HT1080 (cell line): ENCODE measurements around the gene TEN1. TPM values are rescaled to one million over a fixed set of nuclear protein-coding genes. Genes with fewer than 3 reads are reported as not detected.

Experiments
- DNase-seq: peaks from one replicate; pipeline ENCODE4 v3.0.0-alpha.2; 2015; ENCODE audit warnings: low read depth
- total RNA-seq: library from RNA; depleted of rRNA; stranded (reverse); fragments of >200 nt; shearing (Covaris generic); gene quantifications from 2 replicates; pipeline ENCODE4 v1.2.3, GENCODE V29; 2014

The TEN1 gene
- total RNA-seq, 1 experiment from 2014 or later, result 23.8 TPM

DNA sequence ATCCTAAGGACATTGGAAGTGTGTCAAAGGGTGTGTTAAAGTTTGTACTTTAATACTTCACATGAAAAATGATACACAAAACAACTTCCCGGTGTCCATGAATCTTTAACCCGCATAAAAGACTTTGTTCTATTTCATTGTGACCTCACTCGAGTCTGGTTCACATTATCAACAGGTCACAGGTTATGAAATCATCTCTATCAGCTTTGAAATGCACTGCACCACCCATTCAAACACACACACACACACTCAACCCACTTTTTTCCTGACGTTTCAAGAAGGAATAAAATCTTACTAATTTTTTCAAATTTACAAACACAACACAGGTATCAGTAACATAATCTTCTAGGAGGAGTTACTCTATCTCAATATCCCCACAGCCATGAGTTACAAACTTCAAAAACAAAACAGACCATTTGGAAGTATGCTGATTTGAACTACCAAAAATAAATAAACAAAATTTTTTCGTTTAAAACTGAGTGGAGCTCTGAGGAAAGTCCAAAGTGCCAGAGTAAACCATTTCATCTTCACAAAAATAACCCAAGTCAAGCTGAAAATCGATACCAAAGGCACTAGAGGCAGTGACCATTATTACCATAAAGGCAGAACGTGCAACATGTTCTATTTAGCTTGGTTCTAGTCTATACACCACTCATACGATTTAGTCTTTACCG is 2.7 kb upstream of the TEN1 start:
- no peak for DNase-seq

DNA sequence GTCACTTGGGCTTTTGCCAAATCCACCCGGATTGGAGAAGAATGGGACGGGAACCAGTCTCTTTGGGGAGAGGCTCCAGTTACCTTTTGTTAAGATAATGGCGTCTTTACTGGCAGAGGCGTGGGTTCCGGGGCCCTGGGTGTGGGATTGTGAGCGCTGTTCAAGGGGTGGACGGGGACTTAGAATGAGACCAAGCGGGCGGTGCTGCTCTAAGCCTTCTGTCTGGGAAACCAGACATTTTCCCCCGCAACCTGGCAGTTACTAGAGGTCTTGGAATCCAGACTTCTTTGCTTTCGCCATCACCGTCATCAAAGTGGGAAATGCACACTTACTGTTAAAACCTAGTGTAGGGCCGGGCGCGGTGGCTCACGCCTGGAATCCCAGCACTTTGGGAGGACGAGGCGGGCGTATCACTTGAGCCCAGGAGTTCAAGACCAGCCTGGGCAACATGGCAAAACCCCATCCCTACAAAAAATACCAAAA is 706 bp downstream of the TEN1 start:
- no peak for DNase-seq

DNA sequence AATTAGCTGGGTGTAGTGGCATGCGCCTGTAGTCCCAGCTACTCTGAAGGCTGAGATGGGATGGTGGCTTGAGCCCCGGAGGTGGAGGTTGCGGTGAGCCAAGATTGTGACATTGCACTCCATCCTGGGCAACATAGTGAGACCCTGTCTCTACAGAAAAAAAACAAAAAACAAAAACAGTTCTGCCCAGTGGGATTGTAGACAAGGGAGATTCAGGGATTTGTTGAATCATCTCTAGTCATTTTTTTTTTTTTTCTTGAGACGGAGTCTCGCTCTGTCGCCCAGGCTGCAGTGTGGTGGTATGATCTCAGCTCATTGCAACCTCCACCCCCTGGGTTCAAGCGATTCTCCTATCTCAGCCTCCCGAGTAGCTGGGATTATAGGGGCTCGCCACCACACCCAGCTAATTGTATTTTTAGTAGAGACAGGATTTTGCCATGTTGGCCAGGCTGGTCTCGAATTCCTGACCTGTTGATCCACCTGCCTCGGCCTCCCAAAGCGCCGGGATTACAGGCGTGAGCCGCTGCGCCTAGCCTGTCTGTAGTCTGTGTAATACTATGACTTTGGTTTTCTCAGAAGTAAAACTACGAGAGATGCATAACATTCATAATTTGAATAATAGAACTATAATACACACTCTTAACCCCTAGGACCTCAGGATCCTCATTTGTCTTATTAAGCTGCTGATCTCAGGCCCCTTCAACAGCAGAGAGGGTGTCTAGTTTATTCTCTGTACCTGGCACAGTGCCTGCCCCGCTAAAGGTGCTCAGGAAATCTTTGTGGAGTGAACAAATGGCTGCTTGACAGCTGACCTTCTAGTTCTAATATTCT is 1.4 kb downstream of the TEN1 start:
- no peak for DNase-seq

DNA sequence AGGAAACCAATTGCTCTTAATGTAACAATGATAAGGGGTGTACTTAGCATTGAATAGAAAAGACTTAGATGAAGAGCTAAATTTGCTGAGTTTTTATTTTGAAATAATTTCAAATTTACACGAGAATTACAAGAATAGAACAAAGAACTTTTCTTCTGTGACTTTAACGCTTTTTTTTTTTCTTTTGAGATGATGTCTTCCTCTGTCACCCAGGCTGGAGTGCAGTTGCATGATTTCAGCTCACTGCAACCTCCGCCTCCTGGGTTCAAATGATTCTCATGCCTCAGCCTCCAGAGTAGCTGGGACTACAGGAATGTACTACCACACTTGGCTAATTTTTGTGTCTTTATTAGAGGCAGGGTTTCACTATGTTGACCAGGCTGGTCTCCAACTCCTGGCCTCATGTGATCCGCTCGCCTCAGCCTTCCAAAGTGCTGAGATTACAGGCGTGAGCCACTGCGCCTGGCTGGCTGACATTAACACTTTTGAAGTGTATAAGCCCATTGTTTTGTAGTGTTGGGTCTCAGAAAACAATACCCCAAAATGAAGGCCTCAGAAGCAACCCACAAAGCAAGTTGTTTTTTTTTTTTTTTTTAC is 2.1 kb downstream of the TEN1 start:
- DNase-seq, result no peak

DNA sequence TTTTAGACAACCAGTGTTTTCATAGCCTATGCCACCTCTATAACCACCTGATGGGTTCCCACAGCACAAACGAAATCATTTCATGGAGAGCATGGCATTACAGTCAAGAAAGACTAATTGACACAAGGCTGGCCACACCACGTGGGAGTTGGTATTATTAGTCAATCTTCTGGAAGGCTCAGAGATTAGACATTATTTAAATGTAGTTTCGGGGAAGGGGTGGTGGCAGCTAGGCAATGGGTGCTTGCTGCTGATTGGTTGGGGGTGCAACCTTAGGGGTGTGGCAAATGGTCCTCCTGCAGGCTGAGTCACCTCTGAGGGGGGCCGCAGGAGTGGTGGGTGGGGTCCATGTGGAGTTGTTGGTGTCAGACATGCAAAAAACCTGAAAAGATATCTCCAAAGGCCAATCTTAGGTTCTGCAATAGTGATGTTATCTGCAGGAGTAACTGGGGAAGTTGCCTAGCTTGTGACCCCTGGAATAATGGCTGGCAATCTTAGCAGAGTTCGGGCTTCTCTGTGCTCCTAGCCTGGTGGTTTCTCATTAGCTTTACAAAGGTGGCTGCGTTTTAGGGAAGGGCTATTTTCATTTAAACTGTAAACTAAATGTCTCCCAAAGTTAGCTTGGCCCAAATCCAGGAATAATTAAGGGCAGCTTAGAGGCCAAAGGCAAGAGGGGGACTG is 4.6 kb downstream of the TEN1 start:
- DNase-seq, result peak; percentile 28

DNA sequence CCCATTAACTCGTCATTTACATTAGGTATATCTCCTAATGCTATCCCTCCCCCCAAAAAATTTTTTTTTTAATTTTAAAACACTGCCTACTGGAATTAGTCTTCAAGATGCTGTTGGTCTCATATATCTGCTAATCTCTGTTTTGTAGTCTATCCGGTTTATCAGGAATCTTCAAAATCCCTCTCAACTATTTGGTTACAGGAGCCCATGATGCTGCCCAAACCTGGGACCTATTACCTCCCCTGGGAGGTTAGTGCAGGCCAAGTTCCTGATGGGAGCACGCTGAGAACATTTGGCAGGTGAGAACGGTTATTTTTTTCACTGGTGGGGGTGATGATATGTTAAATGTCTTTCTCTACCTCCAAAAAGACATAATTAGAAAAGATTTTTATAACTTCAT is 6.9 kb downstream of the TEN1 start:
- DNase-seq, result no peak

DNA sequence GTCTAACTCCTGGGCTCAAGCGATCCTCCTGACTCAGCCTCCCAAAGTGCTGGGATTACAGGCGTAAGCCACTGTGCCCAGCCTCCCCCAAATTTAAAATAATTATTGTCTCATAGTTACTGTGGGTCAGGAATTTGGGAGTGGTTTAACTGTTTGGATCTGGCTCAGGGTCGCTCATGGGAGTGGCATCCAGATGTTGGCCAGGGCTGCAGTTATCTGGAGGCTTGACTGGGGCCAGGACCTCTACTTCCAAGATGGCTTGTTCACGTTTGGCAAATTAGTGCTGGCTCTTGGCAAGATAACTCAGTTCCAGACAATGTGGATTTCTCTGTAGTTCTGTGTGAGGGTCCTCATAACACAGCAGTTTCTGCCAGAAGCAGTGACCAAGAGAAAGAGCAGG is 8.0 kb downstream of the TEN1 start:
- DNase-seq, result no peak

DNA sequence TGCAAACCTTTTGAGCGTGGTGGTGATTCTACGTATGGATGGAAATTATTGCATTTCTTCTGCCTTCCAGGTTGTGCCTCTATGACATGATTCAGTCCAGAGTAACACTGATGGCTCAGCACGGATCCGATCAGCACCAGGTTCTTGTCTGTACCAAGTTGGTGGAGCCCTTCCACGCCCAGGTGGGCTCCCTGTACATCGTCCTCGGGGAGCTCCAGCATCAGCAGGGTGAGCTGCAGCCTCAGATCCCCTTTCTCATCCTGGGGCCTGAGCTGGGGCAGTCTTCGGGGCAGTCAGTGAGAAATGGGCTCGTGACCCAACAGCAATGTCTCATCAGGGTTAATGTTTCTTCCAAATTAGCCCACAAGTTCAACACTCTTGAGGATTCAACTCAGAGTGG is 12.4 kb downstream of the TEN1 start:
- DNase-seq, result no peak

DNA sequence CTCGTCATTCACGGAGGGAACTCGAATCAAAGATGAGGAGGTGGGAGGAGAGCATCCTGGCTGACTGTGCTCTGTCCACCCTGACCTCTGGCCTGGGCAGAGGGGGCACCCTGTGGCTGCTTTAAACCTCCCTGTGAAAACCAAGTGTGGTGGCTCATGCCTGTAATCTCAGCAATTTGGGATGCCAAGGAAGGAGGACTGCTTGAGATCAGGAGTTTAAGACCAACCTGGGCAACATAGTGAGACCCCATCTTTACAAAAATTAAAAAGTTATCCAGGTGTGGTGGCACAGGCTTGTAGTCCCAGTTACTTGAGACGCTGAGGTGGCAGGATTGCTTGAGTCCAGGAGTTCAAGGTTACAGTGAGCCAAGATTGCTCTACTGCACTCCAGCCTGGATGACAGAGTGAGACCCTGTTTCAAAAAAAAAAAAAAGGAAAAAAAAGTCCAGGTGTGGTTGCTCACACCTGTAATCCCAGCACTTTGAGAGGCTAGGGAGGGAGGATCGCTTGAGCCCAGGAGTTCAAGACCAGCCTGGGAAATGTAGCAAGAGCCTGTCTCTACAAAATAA is 15.8 kb downstream of the TEN1 start:
- DNase-seq, result no peak

DNA sequence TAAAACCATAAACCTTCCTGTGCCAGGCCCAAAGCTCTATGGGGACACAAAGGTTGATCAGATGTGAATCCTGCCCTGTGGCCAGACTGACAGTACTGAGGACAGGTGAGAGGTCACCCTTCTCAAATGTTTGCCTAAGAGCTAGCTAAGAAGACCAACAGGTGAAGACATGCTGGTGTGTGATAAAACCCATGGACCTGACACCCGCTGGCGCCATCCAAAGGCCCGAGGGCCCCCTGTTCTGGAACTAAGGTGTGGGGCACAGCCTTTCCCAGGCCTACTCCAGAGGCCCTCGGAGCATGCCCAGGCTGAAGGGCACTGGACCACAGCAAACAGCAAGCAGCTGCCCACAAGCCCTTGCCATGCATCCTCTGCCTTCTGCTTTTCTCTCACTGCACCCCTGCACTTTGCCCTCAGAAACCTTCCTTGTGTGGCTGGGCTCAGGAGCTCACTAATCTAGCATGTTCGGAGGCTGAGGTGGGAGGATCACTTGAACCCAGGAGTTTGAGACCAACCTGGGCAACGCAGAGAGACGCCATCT is 16.4 kb downstream of the TEN1 start:
- no peak for DNase-seq

DNA sequence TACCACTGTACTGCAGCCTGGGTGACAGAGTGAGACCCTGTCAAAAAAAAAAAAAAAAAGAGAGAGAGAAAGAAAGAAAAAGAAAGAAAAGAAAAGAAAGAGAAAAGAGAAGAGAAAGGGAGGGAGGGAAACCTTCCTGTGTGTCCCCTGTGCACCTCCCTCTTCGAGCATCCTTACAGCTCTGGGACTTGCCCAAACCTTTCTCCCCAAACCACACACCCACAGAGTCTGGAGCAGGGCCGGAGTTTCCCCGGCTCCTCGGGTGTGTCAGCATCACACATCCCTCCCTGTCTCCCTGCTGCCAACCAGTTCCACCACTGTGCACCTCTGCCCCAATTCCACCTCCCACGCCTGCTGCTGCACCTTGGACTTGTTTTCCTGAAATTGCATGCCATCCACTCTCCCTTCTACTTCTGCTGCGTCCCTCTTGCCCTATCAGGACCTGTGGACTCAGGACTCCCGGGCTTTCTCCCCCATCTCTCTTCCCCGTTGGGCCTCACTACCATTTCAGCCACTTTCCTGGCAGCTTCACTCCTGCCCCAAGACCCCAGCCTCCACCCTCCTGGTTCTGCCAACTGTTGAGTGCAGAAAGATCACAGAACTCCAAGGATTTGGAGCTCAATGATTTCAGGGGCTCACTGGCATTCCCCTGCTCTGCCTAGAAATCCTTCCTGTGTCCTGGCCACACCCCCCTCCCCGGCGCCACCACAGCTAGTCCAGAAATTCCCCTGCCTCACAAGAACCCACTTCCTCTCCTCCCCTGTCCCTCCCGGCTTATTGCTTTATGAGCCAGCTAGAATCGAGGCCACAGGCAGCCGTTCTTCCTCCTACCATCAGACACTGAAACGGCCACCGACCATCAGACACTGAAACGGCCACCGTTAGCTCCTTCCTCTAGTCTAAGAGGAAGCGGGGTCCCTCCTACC is 17.9 kb downstream of the TEN1 start:
- peak; percentile 85 for DNase-seq

DNA sequence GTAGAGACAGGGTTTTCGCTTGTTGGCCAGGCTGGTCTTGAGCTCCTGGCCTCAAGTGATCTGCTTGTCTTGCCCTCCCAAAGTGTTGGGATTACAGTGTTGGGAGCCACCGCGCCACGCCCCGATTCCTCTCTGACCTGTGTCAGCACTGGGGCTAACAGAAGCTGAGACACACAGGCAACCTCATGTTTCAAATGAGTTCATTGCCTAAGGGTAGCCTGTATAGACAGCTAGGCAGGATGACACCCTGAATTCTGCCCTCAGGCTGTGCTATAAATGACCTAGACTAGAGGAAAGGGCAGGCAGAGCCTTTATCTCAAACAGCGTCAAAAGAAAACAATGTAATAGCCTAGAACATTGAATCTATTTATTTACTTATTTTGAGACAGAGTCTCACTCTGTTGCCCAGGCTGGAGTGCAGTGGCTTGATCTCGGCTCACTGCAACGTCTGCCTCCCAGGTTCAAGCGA is 19.3 kb downstream of the TEN1 start:
- DNase-seq, result no peak

DNA sequence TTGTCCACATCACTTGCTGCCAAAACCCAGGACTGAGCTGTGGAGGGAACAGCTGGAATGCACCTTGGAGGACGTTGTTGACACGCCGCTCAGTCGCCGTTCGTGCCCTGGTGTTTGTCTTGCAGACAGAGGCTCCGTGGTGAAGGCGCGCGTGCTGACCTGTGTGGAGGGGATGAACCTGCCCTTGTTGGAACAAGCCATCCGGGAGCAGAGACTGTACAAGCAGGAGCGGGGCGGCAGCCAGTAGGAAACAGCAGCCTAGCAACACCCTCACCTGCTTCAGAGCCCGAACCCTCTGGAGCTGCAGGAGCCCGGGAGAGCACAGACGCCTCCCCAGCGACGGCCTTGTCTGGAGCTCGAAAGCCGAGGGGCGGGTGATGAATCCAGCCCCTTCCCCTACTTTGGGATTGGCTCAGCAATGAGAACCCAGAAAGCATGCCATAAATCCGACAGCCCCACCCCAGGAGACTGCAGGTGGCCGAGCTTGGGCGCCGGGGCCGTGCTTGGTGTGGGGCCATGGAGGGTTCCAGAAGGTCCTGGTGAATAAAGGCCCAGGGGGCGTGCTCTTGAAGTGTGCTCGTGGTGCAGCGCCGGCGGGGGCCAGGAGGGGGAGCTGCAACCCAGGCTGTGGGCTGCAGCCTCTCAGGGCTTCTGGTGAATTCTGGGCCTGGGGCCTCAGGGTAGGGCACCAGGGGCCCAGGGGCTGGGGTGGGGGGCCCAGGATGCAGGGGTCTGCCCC is 21.1 kb downstream of the TEN1 start:
- DNase-seq, result no peak

DNA sequence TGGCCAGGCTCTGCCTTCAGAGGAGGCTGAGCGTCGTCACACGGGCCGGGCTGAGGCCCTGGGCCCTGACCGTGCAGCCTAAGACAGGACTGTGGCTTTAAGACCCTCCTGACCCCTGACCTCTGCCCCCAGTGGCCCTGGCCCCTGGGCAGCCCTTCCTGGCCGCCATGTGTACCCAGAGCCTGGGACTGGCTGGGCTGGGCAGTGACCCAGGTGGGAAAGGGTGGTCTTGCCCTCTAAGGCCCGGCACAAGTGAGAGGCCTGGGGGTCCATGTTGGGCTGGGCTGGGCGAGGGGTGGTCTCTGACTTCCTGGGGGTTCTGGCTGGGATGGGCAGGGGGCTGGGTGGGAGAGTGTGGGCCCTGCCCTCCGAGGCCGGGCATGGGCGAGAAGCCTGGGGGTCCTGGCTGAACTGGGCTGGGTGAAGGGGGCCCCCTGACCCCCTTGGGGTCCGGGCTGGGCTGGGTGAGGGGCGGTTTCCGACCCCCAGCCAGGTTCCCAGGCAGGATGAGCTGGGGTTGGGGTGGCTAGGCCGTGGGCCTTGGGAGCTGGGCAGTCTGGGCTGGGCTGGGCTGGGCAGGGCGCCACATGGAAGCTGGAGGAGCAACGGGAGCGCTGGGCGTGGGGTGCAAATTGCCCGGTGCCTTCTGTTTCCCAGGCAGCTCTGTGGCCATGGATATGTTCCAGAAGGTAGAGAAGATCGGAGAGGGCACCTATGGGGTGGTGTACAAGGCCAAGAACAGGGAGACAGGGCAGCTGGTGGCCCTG is 21.9 kb downstream of the TEN1 start, which contains the start of gene CDK3:
Gene CDK3, plus strand, starts transcription at position 101 of the 767 bp plus-strand sequence. Its CDS starts 571 bp downstream, at position 672.
- DNase-seq, result no peak

DNA sequence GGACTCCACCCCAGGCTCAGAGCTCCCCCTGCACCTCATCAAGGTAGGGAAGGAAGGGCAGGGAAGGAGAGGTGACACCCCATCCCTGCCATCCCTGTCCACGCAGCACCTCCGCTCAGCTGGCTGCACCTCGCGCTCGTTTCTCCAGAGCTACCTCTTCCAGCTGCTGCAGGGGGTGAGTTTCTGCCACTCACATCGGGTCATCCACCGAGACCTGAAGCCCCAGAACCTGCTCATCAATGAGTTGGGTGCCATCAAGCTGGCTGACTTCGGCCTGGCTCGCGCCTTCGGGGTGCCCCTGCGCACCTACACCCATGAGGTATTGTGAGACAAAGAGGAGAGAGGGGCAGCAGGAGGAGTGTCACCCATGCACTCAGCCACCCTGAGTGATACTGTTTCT is 23.1 kb downstream of the TEN1 start:
- DNase-seq, result no peak

DNA sequence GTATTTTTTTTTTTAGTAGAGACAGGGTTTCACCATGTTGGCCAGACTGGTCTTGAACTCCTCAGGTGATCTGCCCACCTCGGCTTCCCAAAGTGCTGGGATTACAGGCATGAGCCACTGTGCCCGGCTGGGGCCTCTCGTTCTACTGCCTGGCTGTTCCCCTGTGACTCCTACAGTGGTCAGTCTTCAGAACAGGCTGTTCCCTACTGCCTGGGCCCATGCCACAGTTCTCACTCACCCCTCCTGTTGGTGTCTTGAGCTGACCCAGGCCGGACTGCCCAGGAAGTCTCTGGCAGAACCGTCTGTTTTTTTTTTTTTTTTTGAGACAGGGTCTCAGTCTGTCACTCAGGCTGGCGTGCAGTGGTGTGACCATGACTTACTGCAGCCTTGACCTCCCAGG is 24.9 kb downstream of the TEN1 start:
- DNase-seq, result no peak

DNA sequence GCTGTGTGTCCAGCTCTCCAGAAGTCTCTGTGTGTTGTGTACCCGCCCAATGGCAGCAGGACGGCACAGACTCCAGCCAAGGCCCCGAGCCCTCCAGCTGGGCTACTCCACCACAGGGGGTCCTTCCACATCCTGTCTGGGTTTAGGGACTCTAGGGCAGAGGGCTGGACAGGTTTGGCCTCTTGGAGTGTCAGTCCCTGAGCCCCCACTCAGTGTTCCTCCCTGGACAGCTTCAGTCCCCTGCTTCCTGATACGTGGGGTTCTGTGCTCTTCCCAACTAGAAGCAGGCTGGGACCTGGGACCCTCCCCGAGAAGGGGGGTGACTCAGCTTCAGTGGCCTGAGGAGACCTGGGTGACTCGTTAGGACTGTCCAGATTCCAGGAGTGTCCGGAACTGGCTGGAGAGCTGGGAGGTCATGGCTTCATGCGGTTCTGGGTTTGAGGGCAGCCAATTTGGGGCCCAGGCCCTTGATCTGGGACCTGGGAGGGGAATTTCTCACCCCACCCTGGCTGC is 25.8 kb downstream of the TEN1 start:
- DNase-seq, result no peak
